ENCODE measurements around the gene ARMH4.

ARMH4 gene

DNA sequence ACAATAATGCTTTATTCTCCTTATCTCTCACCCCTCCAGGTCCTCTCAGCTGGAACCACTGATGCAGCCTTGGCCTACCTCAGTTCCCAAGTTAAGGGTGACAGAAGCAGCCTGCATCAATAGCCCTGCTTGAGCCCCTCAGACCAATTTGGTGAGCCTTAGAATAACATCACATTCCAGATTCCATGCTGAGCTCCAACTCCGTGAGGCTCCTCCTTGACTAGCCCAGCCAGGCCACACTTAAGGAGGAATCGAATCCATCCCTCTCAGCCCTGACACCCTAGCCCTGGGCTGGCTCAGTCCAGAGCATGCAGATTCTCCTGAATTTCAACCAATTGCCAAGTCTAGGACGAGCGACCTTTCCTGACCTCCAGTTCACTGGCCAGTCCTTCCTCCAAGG, 91.1 kb downstream of the ARMH4 start:
- TF ChIP-seq POLR2AphosphoS5 (IDR thresholded peaks at IDR 0.05; ENCODE audit: low read depth, low read length) (no peak), FOXP2 (optimal IDR thresholded peaks at IDR 0.05; ENCODE audit: borderline replicate concordance, extremely low read depth, extremely low read length, insufficient read depth) (no peak), SIN3A (IDR thresholded peaks at IDR 0.05; ENCODE audit: borderline replicate concordance, insufficient read depth, low read length) (no peak), TAF1 (IDR thresholded peaks at IDR 0.05; ENCODE audit: borderline replicate concordance, insufficient read depth, low read length) (no peak)
- TF ChIP-seq, protein P1, sequence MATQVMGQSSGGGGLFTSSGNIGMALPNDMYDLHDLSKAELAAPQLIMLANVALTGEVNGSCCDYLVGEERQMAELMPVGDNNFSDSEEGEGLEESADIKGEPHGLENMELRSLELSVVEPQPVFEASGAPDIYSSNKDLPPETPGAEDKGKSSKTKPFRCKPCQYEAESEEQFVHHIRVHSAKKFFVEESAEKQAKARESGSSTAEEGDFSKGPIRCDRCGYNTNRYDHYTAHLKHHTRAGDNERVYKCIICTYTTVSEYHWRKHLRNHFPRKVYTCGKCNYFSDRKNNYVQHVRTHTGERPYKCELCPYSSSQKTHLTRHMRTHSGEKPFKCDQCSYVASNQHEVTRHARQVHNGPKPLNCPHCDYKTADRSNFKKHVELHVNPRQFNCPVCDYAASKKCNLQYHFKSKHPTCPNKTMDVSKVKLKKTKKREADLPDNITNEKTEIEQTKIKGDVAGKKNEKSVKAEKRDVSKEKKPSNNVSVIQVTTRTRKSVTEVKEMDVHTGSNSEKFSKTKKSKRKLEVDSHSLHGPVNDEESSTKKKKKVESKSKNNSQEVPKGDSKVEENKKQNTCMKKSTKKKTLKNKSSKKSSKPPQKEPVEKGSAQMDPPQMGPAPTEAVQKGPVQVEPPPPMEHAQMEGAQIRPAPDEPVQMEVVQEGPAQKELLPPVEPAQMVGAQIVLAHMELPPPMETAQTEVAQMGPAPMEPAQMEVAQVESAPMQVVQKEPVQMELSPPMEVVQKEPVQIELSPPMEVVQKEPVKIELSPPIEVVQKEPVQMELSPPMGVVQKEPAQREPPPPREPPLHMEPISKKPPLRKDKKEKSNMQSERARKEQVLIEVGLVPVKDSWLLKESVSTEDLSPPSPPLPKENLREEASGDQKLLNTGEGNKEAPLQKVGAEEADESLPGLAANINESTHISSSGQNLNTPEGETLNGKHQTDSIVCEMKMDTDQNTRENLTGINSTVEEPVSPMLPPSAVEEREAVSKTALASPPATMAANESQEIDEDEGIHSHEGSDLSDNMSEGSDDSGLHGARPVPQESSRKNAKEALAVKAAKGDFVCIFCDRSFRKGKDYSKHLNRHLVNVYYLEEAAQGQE (IDR thresholded peaks at IDR 0.05; ENCODE audit: insufficient read depth in 1 of 2, low read depth in 2 of 2, low read length in 2 of 2): no peak

DNA sequence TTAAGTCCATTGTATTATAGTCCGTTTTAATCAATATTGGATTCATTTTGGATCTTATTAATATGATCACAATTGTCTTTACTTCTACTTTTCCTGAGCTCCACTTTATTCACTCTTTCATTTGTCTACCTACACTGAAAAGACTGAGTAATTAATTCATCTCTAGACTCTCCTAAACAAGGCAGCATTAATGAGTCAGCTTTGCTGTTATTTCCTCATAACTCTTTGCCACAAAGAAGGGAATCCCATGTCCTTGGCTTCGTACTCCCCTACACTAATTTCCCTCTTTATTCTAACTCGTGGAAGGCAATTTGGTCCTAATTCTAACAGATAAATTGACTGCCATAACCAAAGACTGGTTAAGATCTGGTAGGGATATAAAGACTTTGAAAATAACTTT, 91.9 kb downstream of the ARMH4 start:
- TF ChIP-seq FOXP2 (optimal IDR thresholded peaks at IDR 0.05; ENCODE audit: borderline replicate concordance, extremely low read depth, extremely low read length, insufficient read depth): no peak
- TF ChIP-seq, protein P1 (IDR thresholded peaks at IDR 0.05; ENCODE audit: insufficient read depth in 1 of 2, low read depth in 2 of 2, low read length in 2 of 2): no peak
- TF ChIP-seq POLR2AphosphoS5 (IDR thresholded peaks at IDR 0.05; ENCODE audit: low read depth, low read length): no peak
- TF ChIP-seq SIN3A (IDR thresholded peaks at IDR 0.05; ENCODE audit: borderline replicate concordance, insufficient read depth, low read length): no peak
- no peak for TF ChIP-seq TAF1 (IDR thresholded peaks at IDR 0.05; ENCODE audit: borderline replicate concordance, insufficient read depth, low read length)

DNA sequence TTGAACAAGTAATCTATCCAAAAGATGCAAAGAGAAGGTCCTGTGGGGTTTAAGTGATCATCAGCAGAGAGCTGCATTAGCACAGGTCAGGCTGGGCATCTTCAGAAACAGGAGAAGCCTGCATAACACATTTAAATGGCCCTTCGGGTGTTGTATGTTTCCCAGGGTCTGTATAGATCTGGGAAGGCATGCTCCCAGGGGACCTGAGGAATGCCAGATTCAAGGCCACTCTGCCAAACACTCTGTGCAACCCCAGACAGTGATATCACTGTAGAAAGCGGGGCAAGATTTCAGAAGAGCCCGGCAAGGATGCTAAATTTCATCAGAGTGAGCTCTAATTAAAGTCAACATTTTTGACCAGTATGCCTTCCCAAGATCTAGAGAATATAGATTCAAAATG, 92.9 kb downstream of the ARMH4 start:
- TF ChIP-seq SIN3A (IDR thresholded peaks at IDR 0.05; ENCODE audit: borderline replicate concordance, insufficient read depth, low read length): no peak
- no peak for TF ChIP-seq FOXP2 (optimal IDR thresholded peaks at IDR 0.05; ENCODE audit: borderline replicate concordance, extremely low read depth, extremely low read length, insufficient read depth)
- TF ChIP-seq, protein P1 (IDR thresholded peaks at IDR 0.05; ENCODE audit: insufficient read depth in 1 of 2, low read depth in 2 of 2, low read length in 2 of 2): no peak
- no peak for TF ChIP-seq POLR2AphosphoS5 (IDR thresholded peaks at IDR 0.05; ENCODE audit: low read depth, low read length)

DNA sequence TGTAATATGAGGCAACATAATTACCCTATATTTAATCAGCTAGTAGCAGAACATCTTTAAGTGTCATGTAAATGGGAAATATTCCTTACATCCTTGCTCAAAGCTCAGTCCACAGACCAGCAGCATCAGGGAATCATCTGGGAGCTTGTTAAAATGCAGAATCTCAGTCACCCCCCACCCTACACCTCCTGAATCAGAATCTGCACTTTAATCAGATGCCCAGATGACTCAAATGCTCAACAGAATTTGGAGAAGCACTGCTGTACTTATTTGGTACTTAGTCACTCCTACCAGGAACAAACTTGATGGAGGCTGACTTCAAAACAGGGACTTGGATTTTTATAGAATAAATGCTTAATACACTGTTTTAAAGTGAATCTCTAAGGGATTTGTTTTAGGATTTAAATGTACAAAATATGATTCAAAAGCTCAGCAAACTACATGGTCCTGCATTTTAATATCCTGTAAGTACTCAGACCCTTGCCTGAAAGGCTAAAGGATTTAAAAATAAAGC, 96.5 kb downstream of the ARMH4 start:
- TF ChIP-seq POLR2AphosphoS5 (IDR thresholded peaks at IDR 0.05; ENCODE audit: low read depth, low read length) (no peak), SIN3A (IDR thresholded peaks at IDR 0.05; ENCODE audit: borderline replicate concordance, insufficient read depth, low read length) (no peak), FOXP2 (optimal IDR thresholded peaks at IDR 0.05; ENCODE audit: borderline replicate concordance, extremely low read depth, extremely low read length, insufficient read depth) (no peak), TAF1 (IDR thresholded peaks at IDR 0.05; ENCODE audit: borderline replicate concordance, insufficient read depth, low read length) (no peak)
- TF ChIP-seq, protein P1 (IDR thresholded peaks at IDR 0.05; ENCODE audit: insufficient read depth in 1 of 2, low read depth in 2 of 2, low read length in 2 of 2): no peak

DNA sequence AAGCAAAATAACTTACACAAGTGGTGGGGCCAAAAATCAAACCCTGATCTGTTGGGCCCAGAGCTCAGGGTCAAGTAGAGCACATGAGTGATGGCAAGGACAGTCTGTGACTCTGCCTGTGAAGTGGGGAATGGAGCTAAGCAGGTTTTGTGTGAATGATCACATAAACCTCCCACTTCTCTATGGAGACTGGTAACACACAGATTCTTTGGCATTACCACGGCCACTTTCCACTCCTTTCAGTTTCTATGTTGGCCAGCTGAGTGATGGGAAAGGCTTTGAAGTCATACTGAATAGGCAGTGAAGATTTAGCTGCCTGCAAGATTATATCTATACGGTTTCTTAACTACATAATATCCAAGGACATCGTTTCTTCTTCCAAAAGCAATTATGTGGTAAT, 97.9 kb downstream of the ARMH4 start:
- TF ChIP-seq, protein P1 (IDR thresholded peaks at IDR 0.05; ENCODE audit: insufficient read depth in 1 of 2, low read depth in 2 of 2, low read length in 2 of 2): no peak
- TF ChIP-seq SIN3A (IDR thresholded peaks at IDR 0.05; ENCODE audit: borderline replicate concordance, insufficient read depth, low read length) (no peak), POLR2AphosphoS5 (IDR thresholded peaks at IDR 0.05; ENCODE audit: low read depth, low read length) (no peak), FOXP2 (optimal IDR thresholded peaks at IDR 0.05; ENCODE audit: borderline replicate concordance, extremely low read depth, extremely low read length, insufficient read depth) (no peak), TAF1 (IDR thresholded peaks at IDR 0.05; ENCODE audit: borderline replicate concordance, insufficient read depth, low read length) (no peak)
